Heart left ventricle (tissue), 16 donors: ENCODE measurements around the gene PCSK6. TPM values are rescaled to one million over a fixed set of nuclear protein-coding genes. Genes with fewer than 3 reads are reported as not detected.
A peak's percentile ranks its signal among the peaks of the same experiment; 100 is the strongest.

Experiments used
- ATAC-seq, 4 donors: fragments of 200-7000 bp; cut with Tn5 transposase; one replicate each; pipeline ENCODE4 v1.9.1; 2020 to 2022; ENCODE audit warnings: moderate library complexity in 4 of 4, mild to moderate bottlenecking in 3 of 4, moderate number of reproducible peaks in 1 of 4
- DNase-seq, 5 donors: peaks; one replicate each; pipeline ENCODE4 v3.0.0-alpha.2; 2020
- H3K27ac ChIP-seq, 12 donors: fragments of 200-600 bp; sonication (generic) in 4 of 12; one replicate each; pipeline versions ENCODE4 v1.5.0 to v1.8.0; 2016 to 2022; ENCODE audit warnings: mild to moderate bottlenecking in 2 of 12
- H3K27me3 ChIP-seq, 9 donors: fragments of 200-600 bp; sonication (generic) in 2 of 9; one replicate each; pipeline versions ENCODE4 v1.5.1 to v1.8.0; 2016 to 2022; ENCODE audit warnings: mild to moderate bottlenecking in 3 of 9
- H3K36me3 ChIP-seq, 9 donors: fragments of 200-600 bp; sonication (generic) in 2 of 9; one replicate each; pipeline versions ENCODE4 v1.5.0 to v1.8.0; 2018 to 2022; ENCODE audit warnings: mild to moderate bottlenecking in 2 of 9
- H3K4me1 ChIP-seq, 12 donors: fragments of 200-600 bp; sonication (generic) in 4 of 12; one replicate each; pipeline versions ENCODE4 v1.5.0 to v1.8.0; 2016 to 2022; ENCODE audit warnings: mild to moderate bottlenecking in 3 of 12
- H3K4me3 ChIP-seq, 12 donors: fragments of 200-600 bp; sonication (generic) in 4 of 12; one replicate each; pipeline versions ENCODE4 v1.5.0 to v1.8.0; 2017 to 2022; ENCODE audit warnings: mild to moderate bottlenecking in 9 of 12, moderate library complexity in 4 of 12
- H3K9me3 ChIP-seq, 12 donors: fragments of 200-600 bp; sonication (generic) in 4 of 12; one replicate each; pipeline versions ENCODE4 v1.5.0 to v1.8.0; 2016 to 2022; ENCODE audit warnings: mild to moderate bottlenecking in 1 of 12
- CTCF ChIP-seq, 12 donors: fragments of 200-600 bp; sonication (generic) in 4 of 12; IDR thresholded peaks; one replicate each; pipeline versions ENCODE4 v1.5.0 to v1.8.0; 2018 to 2022; ENCODE audit warnings: antibody characterized with exemption in 12 of 12, mild to moderate bottlenecking in 5 of 12
- POLR2A ChIP-seq, 2 donors: fragments of 450-650 bp; IDR thresholded peaks; one replicate each; pipeline ENCODE4 v1.6.1; 2017; ENCODE audit warnings: antibody characterized with exemption in 2 of 2, mild to moderate bottlenecking in 2 of 2, moderate library complexity in 2 of 2
- WGBS, 4 donors: extraction: QIAGEN DNeasy Blood & Tissue Kit in 2 of 4; methylation state at CpG; one replicate each; pipeline versions ENCODE4 v1.1.5 to v1.1.7; 2013 to 2018; 5-methylcytosine and 5-hydroxymethylcytosine counted together
- intact Hi-C, 10 donors: fragments of 100-400 bp; cut with DNase I; formaldehyde crosslinking; loops; one replicate each; pipeline versions ENCODE4 v1.11.1 to v1.14.2; 2022
- polyA plus RNA-seq, 2 donors: library from polyadenylated mRNA; stranded (reverse); fragments of 200-250 nt; gene quantifications; one replicate each; pipeline ENCODE4 v1.2.3, GENCODE V29; 2013
- total RNA-seq, 9 donors: library from RNA; depleted of rRNA in 2 of 9; stranded (reverse); fragments of >200 nt in 2 of 9; fragmentation: NEBNext Ultra II Directional in 3 of 9; extraction: Animal tissue kit (Norgen Biotek cat#: 25700) in 3 of 9; gene quantifications; one replicate each; pipeline versions ENCODE4 v1.1.0 to v1.2.4, GENCODE V29; 2016 to 2023
- donor health status: ischemic (EF 13 %, LVEDD 7.1; RV severe dilation, severe dysfunction).
- donor health status: healthy with polysubstance abuse.
- donor health status: DM: no; HTN: yes; CAD: no.
- donor health status: DM: no; HTN: no; CAD: no.
- donor health status: ischemic (EF 25% LVEDD 6.9; RV normal size, moderate dysfunction).
- donor health status: ischemic (EF 25% LVEDD 5.7; RV mildly dilated, moderate dysfunction).
- donor health status: healthy.
- donor health status: DM: yes; HTN: yes; CAD: no.
- donor health status: ischemic (EF 35%, LVEDD 5.7; RV mildly dilated, moderate dysfunction).
- donor health status: nonischemic (EF 11% LVEDD 7.7; RV severe dilation, severe dysfunction).
- donor health status: DM: yes; HTN: yes; CAD: no.
- donor health status: PGD.
- donor health status: ischemic (EF 29% LVEDD 5.4; RV normal size, mild dysfunction).
- donor health status: nonischemic (EF 23%, LVEDD 6.1; RV moderate dilation, normal function).

PCSK6 gene
- total and polyA plus RNA-seq, 11 donors, result 7.3 to 41.7 (median 22.3) TPM

GRCh38 chr15:101368861-101369642 is 120.5 kb downstream of the PCSK6 start:
- TF ChIP-seq POLR2A (IDR thresholded peaks at IDR 0.05) (no peak), CTCF (IDR thresholded peaks at IDR 0.05) (peak in 1 of 12 donors; percentile 11)
- Histone ChIP-seq H3K36me3 (peaks cover 0 to 12% (median 0%) of the 10 kb centered on the region in 9 donors), H3K9me3 (peaks cover 0 to 10% (median 0%) of the 10 kb centered on the region in 12 donors), H3K4me1 (peaks cover 0 to 22% (median 8%) of the 10 kb centered on the region in 12 donors), H3K27me3 (no peaks in the 10 kb centered on the region), H3K4me3 (peak overlapping the region in 5 of 12 donors; percentile 7 to 34 (median 21)), H3K27ac (peak overlapping the region in 11 of 12 donors; percentile 60 to 94 (median 77))
- DNase-seq (peak in 4 of 5 donors; percentile 37 to 83 (median 65)), ATAC-seq (peak; percentile 80 to 88 (median 84))
- 56 to 67% (median 60%) methylated on average over 11 to 15 of the region's 15 CpGs for WGBS, 4 donors
- intact Hi-C loops, result loop anchor here in 4 of 10 donors (1.0 to 10.0 kb wide), 5 partner anchors 10 to 276 kb away; partner anchors contain the start of gene PCSK6 (in 2 of the 4)

- H3K36me3 ChIP-seq, result peaks cover 0 to 12% (median 0%) of the 10 kb centered on the region in 9 donors
- no peaks in the 10 kb centered on the region for H3K27me3 ChIP-seq
- peak overlapping the region; percentile 27 to 94 (median 76) for H3K27ac ChIP-seq
- peak overlapping the region in 5 of 12 donors; percentile 7 to 34 (median 21) for H3K4me3 ChIP-seq
- H3K4me1 ChIP-seq, result peaks cover 0 to 22% (median 8%) of the 10 kb centered on the region in 12 donors
- intact Hi-C loops, result loop anchor here in 4 of 10 donors (1.0 to 10.0 kb wide), 5 partner anchors 9 to 277 kb away; partner anchors contain the start of gene PCSK6 (in 2 of the 4)
- TF ChIP-seq POLR2A (IDR thresholded peaks at IDR 0.05) (no peak), CTCF (IDR thresholded peaks at IDR 0.05) (no peak)
- WGBS, 4 donors, result 54 to 71% (median 62%) methylated on average over 13 to 14 of the region's 14 CpGs
- ATAC-seq, result peak; percentile 89 to 91 (median 90)
- H3K9me3 ChIP-seq, result peaks cover 0 to 10% (median 0%) of the 10 kb centered on the region in 12 donors
- DNase-seq, result peak in 4 of 5 donors; percentile 55 to 87 (median 77)
These were observed 121.3 kb downstream of the PCSK6 start for GRCh38 chr15:101368086-101368780.

- Histone ChIP-seq H3K9me3 (peaks cover 0 to 10% (median 0%) of the 10 kb centered on the region in 12 donors), H3K36me3 (peaks cover 0 to 12% (median 0%) of the 10 kb centered on the region in 9 donors), H3K4me1 (peaks cover 0 to 16% (median 5%) of the 10 kb centered on the region in 12 donors), H3K4me3 (no peak overlapping the region), H3K27me3 (no peaks in the 10 kb centered on the region), H3K27ac (no peak overlapping the region)
- WGBS, 4 donors, result 60 to 75% (median 70%) methylated on average over 3 of the region's 3 CpGs
- DNase-seq (no peak), ATAC-seq (no peak)
- intact Hi-C loops, result loop anchor here in 4 of 10 donors (5.0 to 10.0 kb wide), 4 partner anchors 118 to 278 kb away; partner anchors contain the start of gene PCSK6 (in 2 of the 4)
- TF ChIP-seq POLR2A (IDR thresholded peaks at IDR 0.05), result no peak
- no peak for TF ChIP-seq CTCF (IDR thresholded peaks at IDR 0.05)
These were observed 122.7 kb downstream of the PCSK6 start for GRCh38 chr15:101366853-101367252.
